Esophagus squamous epithelium (tissue), 4 donors: ENCODE data around the gene YARS1.

ENCODE experiments used
- CTCF ChIP-seq, 6 experiments: fragments of 450-650 bp in 4 of 6; fragments of 200-600 bp in 2 of 6; sonication (generic) in 2 of 6; IDR thresholded peaks; one replicate each; pipeline ENCODE4 v1.5.1; 2016 to 2019; ENCODE audit warnings: antibody characterized with exemption in 6 of 6, mild to moderate bottlenecking in 4 of 6, moderate library complexity in 4 of 6
- POLR2A ChIP-seq, 4 donors: fragments of 450-650 bp; IDR thresholded peaks; one replicate each; pipeline ENCODE4 v1.6.1; 2017; ENCODE audit warnings: antibody characterized with exemption in 4 of 4, mild to moderate bottlenecking in 4 of 4, moderate library complexity in 3 of 4

GRCh38 chr1:32860566-32860965, 43.4 kb upstream of the YARS1 start:
- TF ChIP-seq CTCF (IDR thresholded peaks at IDR 0.05): no peak
- no peak for TF ChIP-seq POLR2A (IDR thresholded peaks at IDR 0.05)
